HG03095 (cell line): ENCODE results near the gene LRRC52.

Source experiments
- ATAC-seq: cut with Tn5 transposase; IDR thresholded peaks from one replicate; pipeline ENCODE4 v1.9.1; 2021; ENCODE audit warnings: moderate library complexity; ENCODE audit not compliant: unreplicated experiment

LRRC52 gene

DNA sequence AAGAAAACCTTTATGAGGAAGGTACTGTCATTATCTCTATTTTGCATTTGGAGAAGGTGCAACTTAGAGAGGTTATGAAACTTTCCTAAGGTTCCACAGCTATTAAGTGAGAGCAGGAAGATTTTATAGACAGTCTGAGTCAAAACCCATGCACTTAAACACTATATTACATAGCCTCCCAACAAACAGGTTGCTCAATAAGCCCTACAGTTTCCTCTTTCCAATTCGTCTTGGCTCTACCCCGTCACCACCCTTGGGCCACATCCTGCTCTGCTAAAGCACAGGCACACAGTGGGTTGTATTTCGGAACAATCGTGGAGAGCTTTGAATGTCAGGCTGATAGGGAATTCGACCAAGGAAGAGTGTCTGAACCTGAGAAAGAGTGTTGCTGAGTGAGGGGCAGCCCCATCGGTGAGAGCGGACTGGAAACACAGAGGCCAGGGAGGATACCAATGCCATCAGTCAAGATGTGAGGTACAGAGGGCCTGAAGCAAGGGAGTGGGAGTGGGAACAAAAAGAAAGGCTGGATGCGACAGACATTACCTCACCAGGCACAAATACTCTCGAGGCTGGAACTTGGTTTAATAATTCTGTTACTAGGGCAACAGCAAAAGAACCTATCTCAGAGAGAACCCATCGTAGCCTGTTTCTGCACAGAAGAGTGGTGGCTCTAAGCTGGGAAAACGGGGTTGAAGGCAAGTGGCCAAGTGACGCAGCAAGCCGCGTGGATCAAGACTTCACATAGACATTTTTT lies 6.3 kb upstream of the LRRC52 start:
- no peak for ATAC-seq

GRCh38 chr1:165539306-165539705 lies 4.5 kb upstream of the LRRC52 start:
- ATAC-seq: no peak

- ATAC-seq: no peak
Observed at GRCh38 chr1:165539908-165540307, 3.9 kb upstream of the LRRC52 start.

DNA sequence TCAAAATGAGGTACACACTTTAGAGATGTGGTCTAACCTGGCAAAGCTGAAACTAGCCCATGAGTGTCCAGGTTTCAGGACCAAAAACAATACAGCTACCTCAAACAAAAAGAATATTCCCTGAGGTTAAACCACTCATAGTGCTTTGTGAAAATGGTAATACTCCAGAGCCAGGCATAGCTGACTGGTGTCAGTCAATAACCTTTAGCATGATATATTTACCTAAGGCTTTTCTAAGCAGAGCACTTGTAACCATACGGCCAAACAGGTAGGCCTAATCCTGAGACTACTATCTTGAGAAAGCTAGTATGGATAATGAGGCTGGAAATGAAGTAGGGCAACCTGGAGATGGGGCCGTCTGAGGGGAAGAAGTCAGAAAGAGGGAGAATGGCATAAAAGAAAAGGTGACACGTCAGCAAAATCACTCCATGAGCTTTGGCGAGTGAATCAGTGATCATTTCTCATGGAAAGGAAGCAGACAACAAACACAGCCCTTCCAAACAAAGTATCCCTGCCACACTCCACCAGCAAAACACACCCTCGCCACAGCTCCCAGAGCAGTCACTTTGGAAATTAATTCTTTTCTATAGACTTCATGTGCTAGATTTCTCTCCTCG lies 1.7 kb upstream of the LRRC52 start:
- ATAC-seq: no peak

- ATAC-seq: no peak
Observed at GRCh38 chr1:165542647-165543046, 1.2 kb upstream of the LRRC52 start.

GRCh38 chr1:165544996-165545395 lies 1.2 kb downstream of the LRRC52 start:
- no peak for ATAC-seq

- ATAC-seq: no peak
Observed at GRCh38 chr1:165545974-165546373, 2.2 kb downstream of the LRRC52 start.

DNA sequence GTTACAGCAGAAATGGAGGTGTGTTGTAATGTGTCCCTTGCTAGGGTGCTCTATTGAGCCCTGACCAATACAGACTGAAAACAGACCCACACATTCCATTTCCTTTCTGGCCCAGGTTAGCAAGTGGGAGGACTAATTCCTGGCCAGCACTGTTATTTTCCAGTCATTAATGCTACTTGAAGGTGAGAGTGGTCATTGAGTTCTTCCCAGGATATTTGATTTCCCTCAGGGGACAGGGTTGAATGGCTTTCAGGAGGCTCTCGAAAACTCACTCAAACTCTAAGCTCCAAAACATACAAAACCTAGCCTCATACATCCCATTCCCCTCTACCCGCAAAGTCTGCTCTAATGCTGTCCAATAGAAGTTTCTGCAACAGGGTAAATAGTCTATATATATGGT lies 6.2 kb downstream of the LRRC52 start:
- ATAC-seq: no peak

DNA sequence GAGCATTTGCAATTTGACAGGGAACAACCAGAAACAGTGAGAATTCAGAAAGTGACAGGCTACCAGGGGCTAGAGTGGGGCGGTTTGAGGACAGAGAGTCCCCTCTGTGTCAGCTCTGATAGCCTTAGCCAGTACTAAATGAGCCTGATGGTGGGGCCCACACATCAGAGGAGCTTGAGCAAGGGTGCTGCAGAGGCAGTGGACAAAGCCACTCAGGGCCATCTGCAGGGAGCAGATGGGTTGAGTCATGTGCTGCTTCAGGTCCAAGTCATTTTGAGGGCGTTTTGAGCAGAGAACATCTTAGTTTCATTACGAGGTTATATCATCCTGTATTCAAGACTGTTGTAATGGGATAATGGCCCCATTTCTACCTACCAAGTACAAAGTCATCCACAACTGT lies 7.7 kb downstream of the LRRC52 start:
- no peak for ATAC-seq

- no peak for ATAC-seq
Observed at GRCh38 chr1:165560883-165561656, 17.3 kb downstream of the LRRC52 start.

DNA sequence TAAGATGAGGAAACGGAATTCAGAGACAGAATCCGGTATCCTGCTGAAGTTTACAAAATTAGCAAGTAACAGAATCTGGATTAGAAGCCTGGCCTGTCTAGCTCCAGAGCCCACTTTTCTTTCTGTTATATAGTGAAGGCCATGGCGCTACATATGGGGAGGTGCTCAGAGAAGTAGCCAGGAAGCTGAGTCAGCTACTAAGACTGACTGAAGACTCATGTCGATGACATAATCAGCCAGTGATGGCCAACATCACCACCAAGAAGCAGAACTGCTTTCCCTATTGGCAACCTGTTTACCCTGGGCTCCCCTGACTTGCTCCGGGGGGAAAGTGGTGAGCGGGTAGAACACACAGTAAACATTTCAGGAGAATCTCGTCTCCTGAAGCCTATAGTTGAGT lies 18.8 kb downstream of the LRRC52 start:
- ATAC-seq: no peak

DNA sequence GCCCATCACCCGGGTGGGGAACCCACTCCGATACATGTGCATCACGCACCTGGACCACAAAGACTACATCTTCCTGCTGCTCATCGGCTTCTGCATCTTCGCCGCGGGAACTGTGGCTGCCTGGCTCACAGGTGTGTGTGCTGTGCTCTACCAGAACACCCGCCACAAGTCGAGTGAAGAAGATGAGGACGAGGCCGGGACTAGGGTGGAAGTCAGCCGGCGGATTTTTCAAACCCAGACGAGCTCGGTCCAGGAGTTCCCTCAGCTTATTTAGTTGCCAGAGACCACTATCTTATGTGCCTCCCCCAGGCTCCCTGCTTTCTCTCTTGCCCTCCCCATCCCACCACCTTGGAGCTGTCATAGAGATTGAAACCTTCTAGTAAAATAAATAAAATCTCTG lies 19.8 kb downstream of the LRRC52 start:
- ATAC-seq: no peak

DNA sequence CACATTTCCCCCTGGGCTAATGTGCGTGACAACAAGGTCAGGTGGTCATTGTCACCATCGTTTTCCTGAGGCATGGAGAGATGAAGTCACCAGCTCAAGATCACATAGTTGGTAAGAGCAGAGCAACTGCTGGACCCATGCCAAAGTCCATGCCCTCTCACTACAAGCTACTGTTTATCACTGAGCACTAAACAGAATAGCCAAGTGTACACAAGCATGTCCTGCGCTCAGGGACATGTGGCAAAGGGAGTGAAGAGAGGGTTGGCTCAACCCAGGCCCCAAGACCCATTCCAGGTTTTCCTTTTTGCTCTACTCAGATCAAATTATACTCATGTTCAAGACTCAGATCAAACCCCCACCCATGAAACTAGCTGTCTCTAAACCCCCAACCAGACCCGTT lies 20.8 kb downstream of the LRRC52 start:
- no peak for ATAC-seq

DNA sequence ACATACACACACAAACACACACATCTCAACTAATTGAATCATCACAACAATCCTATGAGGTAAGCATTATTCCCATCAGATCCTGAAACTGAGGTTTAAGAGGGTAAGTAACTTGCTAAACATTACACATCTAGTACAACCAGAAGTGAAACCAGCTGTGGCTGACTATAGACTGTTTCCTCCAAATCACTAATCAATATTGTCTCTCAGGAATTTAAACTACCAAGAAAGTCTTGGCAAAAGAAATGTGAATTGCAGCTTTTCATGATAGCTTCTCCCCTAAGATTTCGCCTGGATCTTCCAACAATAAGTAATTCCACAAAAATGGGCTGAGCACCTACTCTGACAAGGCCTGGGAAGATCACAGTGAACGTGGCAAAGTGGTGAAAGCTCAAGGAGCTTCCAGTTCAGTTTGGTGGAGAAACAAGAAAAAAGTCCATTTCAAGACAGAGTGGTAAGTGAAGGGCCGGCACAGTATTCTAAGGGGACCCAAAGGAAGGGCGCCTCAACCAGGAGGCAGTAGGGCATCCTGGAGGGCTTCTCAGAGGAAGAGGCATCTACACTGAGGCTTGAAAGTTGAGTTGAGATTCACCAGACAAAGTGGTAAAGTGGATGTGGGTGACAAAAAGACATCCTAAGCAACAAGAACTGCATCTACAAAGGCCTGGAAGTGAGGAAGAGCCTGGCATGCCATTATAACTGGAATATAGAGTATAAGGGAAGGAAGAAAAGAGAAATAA lies 22.1 kb downstream of the LRRC52 start:
- no peak for ATAC-seq

DNA sequence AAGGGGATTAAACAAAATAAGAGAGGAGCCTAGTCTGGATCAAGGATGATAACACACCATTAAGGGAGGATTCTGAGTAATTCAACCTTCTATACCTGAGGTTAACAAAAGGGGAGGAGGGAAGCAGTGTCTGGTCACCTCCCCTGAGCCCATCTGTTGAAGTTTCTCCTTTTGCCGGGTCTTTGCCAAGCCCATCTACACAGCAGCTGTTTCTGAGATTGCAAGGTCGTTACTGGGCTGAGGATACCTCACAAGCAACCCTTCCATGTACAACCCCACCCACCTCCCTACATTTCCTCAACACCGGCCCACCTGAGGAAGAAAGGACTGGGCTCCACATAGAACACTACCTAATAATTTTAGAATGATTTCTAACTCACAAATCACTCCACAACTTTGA lies 26.3 kb downstream of the LRRC52 start:
- ATAC-seq: no peak

DNA sequence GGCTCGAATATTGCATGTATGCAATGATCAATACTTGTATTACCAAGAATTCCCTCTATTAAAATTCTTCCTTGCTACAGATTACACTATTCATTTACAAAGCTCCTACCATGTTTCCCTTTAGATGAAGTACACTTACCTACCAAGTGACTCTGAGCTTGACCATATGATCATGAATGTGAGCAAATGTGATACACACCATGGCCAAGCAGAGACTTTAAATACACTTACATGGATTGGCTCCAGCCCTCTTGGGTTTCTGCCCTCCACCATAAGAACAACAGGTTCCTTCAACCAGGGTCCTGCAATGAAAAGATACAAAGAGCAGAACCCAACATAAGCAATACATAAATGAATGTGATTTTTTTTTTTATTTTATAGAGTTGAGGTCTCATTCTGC lies 30.0 kb downstream of the LRRC52 start:
- no peak for ATAC-seq

DNA sequence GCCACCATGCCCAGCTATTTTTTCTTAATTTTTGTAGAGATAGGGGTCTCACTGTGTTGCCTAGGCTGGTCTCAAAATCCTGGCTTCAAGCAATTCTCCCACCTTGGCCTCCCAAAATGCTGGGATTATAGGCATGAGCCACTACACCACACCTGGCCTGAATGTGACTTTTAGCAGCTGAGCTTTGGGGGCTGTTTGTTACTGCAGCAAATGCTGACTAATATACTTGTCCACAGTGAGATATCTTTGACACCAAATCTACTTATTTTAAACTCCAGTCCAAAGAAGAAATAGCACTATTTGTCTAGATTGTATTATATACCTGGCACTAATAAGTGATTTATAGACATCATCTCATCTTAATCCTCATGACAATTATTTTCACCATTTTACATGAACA lies 30.5 kb downstream of the LRRC52 start:
- ATAC-seq: no peak

- ATAC-seq: no peak
Observed at GRCh38 chr1:165575468-165576099, 31.8 kb downstream of the LRRC52 start.

- ATAC-seq: no peak
Observed at GRCh38 chr1:165576536-165576935, 32.7 kb downstream of the LRRC52 start.

DNA sequence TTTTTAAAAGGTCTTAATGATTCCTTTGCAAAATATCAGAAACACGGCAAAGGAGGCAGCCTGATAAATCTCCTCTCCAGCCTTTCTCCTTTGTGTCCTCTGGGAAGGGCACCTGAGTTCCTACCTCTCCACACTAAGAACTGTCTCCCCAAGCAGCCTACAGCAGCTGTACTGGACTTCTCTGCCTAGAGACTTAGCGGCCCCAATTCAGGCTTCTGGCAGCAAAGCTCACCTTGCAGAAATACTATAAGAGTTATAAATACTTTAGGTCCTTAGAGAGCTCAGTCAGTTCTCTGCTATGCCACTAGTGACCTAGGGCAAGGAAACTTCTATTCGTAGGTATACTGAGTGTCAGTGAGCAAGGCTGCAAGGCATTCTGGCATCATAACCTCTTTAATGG lies 33.9 kb downstream of the LRRC52 start:
- ATAC-seq: no peak
